Measurements from ENCODE around the gene CSNK1G3. TPM values are rescaled to one million over a fixed set of nuclear protein-coding genes. Genes with fewer than 3 reads are reported as not detected.

The CSNK1G3 gene
- total RNA-seq, 2 experiments from 2014 or later, result 20.9 to 23.1 TPM

DNA sequence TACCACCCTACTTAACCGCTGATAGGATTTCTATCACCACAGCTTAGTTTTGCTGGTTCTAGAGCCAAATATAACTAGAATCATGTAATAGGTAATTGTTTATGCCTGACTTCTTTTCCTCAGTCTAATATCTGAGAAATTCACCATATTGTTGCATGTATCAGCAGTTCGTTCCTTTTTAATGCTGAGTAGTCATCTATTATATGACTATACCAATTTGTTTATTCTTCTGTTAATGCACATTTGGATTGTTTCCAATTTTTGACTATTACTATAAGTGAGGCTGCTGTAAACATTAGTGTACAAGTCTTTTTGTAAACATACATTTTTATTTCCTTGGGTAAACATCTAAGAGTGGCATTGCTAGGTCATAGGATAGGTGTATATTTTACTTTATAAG, 25.9 kb downstream of the CSNK1G3 start:
- intact Hi-C loops (cut with micrococcal nuclease; ENCODE audit: unreplicated experiment), result no loop called here
- peaks cover 22% of the 10 kb centered on the region; the same call in 1 of the 2 replicates for H3K79me2 ChIP-seq (ENCODE audit: insufficient read depth, low read depth, low read length)
- H3K9me3 ChIP-seq (ENCODE audit: low read length), result no peaks in the 10 kb centered on the region
- H3K27ac ChIP-seq (ENCODE audit: low read depth, low read length, poor library complexity, severe bottlenecking), result no peak overlapping the region
- peaks cover 8% of the 10 kb centered on the region for H4K20me1 ChIP-seq (ENCODE audit: insufficient read depth, low read length)
- ChIA-PET POLR2A (no interaction called here), CTCF (ENCODE audit: unreplicated experiment) (no interaction called here)
- BruUV-seq (replicated peaks), result no TSS peak
- H3K4me1 ChIP-seq (ENCODE audit: insufficient read depth, low read length, poor library complexity, severe bottlenecking), result no peaks in the 10 kb centered on the region
- TF ChIP-seq, protein P1, sequence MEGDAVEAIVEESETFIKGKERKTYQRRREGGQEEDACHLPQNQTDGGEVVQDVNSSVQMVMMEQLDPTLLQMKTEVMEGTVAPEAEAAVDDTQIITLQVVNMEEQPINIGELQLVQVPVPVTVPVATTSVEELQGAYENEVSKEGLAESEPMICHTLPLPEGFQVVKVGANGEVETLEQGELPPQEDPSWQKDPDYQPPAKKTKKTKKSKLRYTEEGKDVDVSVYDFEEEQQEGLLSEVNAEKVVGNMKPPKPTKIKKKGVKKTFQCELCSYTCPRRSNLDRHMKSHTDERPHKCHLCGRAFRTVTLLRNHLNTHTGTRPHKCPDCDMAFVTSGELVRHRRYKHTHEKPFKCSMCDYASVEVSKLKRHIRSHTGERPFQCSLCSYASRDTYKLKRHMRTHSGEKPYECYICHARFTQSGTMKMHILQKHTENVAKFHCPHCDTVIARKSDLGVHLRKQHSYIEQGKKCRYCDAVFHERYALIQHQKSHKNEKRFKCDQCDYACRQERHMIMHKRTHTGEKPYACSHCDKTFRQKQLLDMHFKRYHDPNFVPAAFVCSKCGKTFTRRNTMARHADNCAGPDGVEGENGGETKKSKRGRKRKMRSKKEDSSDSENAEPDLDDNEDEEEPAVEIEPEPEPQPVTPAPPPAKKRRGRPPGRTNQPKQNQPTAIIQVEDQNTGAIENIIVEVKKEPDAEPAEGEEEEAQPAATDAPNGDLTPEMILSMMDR (conservative IDR thresholded peaks at IDR 0.05; ENCODE audit: low read length), result no peak
- no peak for TF ChIP-seq EZH2phosphoT487 (IDR thresholded peaks at IDR 0.05; ENCODE audit: borderline replicate concordance, low read depth, low read length)
- no peak overlapping the region for H3K4me3 ChIP-seq (ENCODE audit: low read depth, low read length, poor library complexity, severe bottlenecking)
- no peak overlapping the region for H2AFZ ChIP-seq (ENCODE audit: low read length)
- no peak for DNase-seq (ENCODE audit: low spot score)
- no peaks in the 10 kb centered on the region for H3K9me2 ChIP-seq (ENCODE audit: insufficient read depth, low read length)
- H3K36me3 ChIP-seq (ENCODE audit: insufficient read depth, low read length), result no peaks in the 10 kb centered on the region
- no peak overlapping the region for H3K4me2 ChIP-seq (ENCODE audit: low read length)

DNA sequence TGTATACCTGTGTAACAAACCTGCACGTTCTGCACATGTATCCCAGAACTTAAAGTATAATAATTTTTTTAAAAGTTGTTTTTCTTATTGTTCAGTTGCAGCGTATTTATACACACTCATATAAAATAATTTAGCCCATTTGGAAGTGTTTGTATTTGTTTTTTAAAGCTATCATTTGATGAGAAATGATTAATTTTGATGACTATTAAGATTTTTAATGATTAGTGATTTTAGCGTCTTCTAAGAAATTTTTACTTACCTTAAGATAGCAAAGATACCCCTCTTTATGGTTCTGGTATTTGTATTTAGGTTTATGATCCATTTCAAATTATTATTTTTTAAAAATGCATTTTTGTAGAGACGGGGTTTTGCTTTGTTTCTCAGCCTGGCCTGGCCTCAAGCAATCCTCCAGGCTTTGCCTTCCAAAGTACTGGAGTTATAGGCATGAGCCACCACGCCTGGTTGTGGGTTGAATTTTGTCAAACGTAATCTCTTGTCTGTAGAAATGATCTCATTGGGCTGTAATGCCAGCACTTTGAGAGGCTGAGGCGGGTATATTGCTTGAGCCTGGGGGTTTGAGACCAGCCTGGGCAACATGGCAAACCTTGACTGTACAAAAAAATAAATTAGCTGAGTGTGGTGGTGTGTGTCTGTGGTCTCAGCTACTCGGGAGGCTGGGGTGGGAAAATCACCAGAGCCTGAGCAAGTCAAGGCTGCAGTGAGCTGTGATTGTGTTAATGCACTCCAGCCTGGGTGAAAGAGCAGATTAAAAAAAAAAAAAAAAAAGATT, 26.9 kb downstream of the CSNK1G3 start:
- H3K4me1 ChIP-seq (ENCODE audit: insufficient read depth, low read length, poor library complexity, severe bottlenecking), result no peaks in the 10 kb centered on the region
- no peak overlapping the region for H3K27ac ChIP-seq (ENCODE audit: low read depth, low read length, poor library complexity, severe bottlenecking)
- POLR2A ChIA-PET, result interaction anchor here (0.5 to 1.1 kb wide), 2 partner anchors 79 to 88 kb away, joined by 3 to 4 read pairs; no protein-coding TSS in a partner anchor
- H3K4me2 ChIP-seq (ENCODE audit: low read length), result no peak overlapping the region
- H3K36me3 ChIP-seq (ENCODE audit: insufficient read depth, low read length), result no peaks in the 10 kb centered on the region
- intact Hi-C loops (cut with micrococcal nuclease; ENCODE audit: unreplicated experiment), result no loop called here
- no peak overlapping the region for H3K4me3 ChIP-seq (ENCODE audit: low read depth, low read length, poor library complexity, severe bottlenecking)
- no peaks in the 10 kb centered on the region for H3K9me3 ChIP-seq (ENCODE audit: low read length)
- H3K9me2 ChIP-seq (ENCODE audit: insufficient read depth, low read length), result no peaks in the 10 kb centered on the region
- H4K20me1 ChIP-seq (ENCODE audit: insufficient read depth, low read length), result peaks cover 11% of the 10 kb centered on the region
- TF ChIP-seq, protein P1 (conservative IDR thresholded peaks at IDR 0.05; ENCODE audit: low read length), result no peak
- no peak for TF ChIP-seq EZH2phosphoT487 (IDR thresholded peaks at IDR 0.05; ENCODE audit: borderline replicate concordance, low read depth, low read length)
- CTCF ChIA-PET (ENCODE audit: unreplicated experiment), result no interaction called here
- DNase-seq (ENCODE audit: low spot score), result no peak
- no peak overlapping the region for H2AFZ ChIP-seq (ENCODE audit: low read length)
- H3K79me2 ChIP-seq (ENCODE audit: insufficient read depth, low read depth, low read length), result peaks cover 19% of the 10 kb centered on the region; the same call in 1 of the 2 replicates
- BruUV-seq (replicated peaks), result no TSS peak

DNA sequence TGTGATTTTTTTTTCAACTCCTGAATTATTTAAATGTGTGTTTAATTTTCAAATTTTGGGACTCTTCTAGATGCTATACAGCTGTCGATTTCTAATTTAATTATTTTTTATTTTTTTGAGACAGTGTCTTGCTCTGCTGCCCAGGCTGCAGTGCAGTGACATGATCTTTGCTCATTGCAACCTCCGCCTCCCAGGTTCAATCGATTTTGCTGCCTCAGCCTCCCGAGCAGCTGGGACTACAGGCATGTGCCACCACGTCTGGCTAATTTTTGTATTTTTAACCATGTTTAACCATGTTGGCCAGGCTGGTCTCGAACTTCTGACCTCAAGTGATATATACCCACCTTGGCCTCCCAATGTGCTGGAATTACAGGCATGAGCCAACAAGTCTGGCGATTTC, 28.6 kb downstream of the CSNK1G3 start:
- Histone ChIP-seq H3K9me3 (ENCODE audit: low read length) (no peaks in the 10 kb centered on the region), H3K79me2 (ENCODE audit: insufficient read depth, low read depth, low read length) (peaks cover 16% of the 10 kb centered on the region; the same call in 1 of the 2 replicates), H3K4me1 (ENCODE audit: insufficient read depth, low read length, poor library complexity, severe bottlenecking) (no peaks in the 10 kb centered on the region), H3K27ac (ENCODE audit: low read depth, low read length, poor library complexity, severe bottlenecking) (no peak overlapping the region), H3K4me3 (ENCODE audit: low read depth, low read length, poor library complexity, severe bottlenecking) (no peak overlapping the region), H4K20me1 (ENCODE audit: insufficient read depth, low read length) (peaks cover 16% of the 10 kb centered on the region), H3K9me2 (ENCODE audit: insufficient read depth, low read length) (no peaks in the 10 kb centered on the region), H3K4me2 (ENCODE audit: low read length) (no peak overlapping the region), H2AFZ (ENCODE audit: low read length) (no peak overlapping the region), H3K36me3 (ENCODE audit: insufficient read depth, low read length) (no peaks in the 10 kb centered on the region)
- DNase-seq (ENCODE audit: low spot score), result no peak
- intact Hi-C loops (cut with micrococcal nuclease; ENCODE audit: unreplicated experiment), result no loop called here
- ChIA-PET CTCF (ENCODE audit: unreplicated experiment) (no interaction called here), POLR2A (interaction anchor here (1.1 to 1.8 kb wide), 2 partner anchors 9 to 35 kb away, joined by 3 to 8 read pairs; no protein-coding TSS in a partner anchor)
- no TSS peak for BruUV-seq (replicated peaks)
- TF ChIP-seq, protein P1 (conservative IDR thresholded peaks at IDR 0.05; ENCODE audit: low read length), result no peak
- TF ChIP-seq EZH2phosphoT487 (IDR thresholded peaks at IDR 0.05; ENCODE audit: borderline replicate concordance, low read depth, low read length), result no peak

Data from OCI-LY7 (cell line).